ENCODE results near the gene TMEM235. TPM values are rescaled to one million over a fixed set of nuclear protein-coding genes. Genes with fewer than 3 reads are reported as not detected.

Gene TMEM235
- total and polyA plus RNA-seq, 2 experiments from 2014 or later = not detected

DNA sequence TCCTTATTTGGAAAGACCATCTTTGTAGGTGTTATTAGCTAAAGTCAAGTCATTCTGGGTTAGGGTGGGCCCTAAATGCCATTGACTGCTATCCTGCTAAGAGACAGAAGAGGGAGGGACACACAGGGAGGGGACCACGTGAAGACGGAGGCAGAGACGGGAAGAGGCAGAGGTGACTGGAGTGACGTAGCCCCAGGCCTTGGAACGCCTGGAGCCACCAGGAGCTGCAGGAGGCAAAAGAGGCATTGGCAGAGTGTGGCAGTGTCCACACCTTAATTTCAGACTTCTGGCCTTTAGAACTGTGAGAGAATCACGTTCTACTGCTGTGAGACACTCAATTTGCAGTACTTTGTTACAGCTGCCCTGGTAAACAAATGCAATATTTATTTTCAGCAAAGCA, 31.0 kb upstream of the TMEM235 start:
- H3F3A ChIP-seq (replicated peaks; ENCODE audit: low read depth) = no peaks in the 10 kb centered on the region
- H3K4me3 Mint-ChIP-seq = no peak overlapping the region
- no peak overlapping the region for H2AFZ ChIP-seq
- H3K9me3 Mint-ChIP-seq = no peaks in the 10 kb centered on the region; the same call in 2 of the 3 replicates
- H3K27me3 Mint-ChIP-seq (ENCODE audit: insufficient read depth, low read depth, poor library complexity) = peaks cover 11% of the 10 kb centered on the region
- ATAC-seq = no peak
- no peaks in the 10 kb centered on the region for H3K9me2 ChIP-seq (ENCODE audit: insufficient read depth)
- H3K36me3 Mint-ChIP-seq (ENCODE audit: low read depth) = peaks cover 40% of the 10 kb centered on the region
- TF ChIP-seq, protein P1, sequence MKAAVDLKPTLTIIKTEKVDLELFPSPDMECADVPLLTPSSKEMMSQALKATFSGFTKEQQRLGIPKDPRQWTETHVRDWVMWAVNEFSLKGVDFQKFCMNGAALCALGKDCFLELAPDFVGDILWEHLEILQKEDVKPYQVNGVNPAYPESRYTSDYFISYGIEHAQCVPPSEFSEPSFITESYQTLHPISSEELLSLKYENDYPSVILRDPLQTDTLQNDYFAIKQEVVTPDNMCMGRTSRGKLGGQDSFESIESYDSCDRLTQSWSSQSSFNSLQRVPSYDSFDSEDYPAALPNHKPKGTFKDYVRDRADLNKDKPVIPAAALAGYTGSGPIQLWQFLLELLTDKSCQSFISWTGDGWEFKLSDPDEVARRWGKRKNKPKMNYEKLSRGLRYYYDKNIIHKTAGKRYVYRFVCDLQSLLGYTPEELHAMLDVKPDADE (IDR thresholded peaks at IDR 0.05) = no peak
- TF ChIP-seq EZH2 (IDR thresholded peaks at IDR 0.05; ENCODE audit: low read depth, unreplicated experiment) (no peak), ZNF331 (CRISPR knock-in tag; IDR thresholded peaks at IDR 0.05; ENCODE audit: low read depth) (no peak), STAT1 (IDR thresholded peaks at IDR 0.05; ENCODE audit: unreplicated experiment) (no peak), CREB1 (CRISPR knock-in tag; IDR thresholded peaks at IDR 0.05; ENCODE audit: low read depth) (no peak)
- peaks cover 4% of the 10 kb centered on the region; the same call in 1 of the 2 replicates for H3K36me3 ChIP-seq (ENCODE audit: insufficient read depth)
- H3K27me3 ChIP-seq (ENCODE audit: insufficient read depth) = no peaks in the 10 kb centered on the region
- H3K27ac ChIP-seq (ENCODE audit: low read depth) = no peak overlapping the region
- no peak overlapping the region for H3K4me2 ChIP-seq
- DNase-seq (ENCODE audit: low spot score) = no peak
- no peak overlapping the region for H3K27ac Mint-ChIP-seq
- H3K79me2 ChIP-seq (replicated peaks; ENCODE audit: insufficient read depth) = 0 out of 2 replicates have a peak, but pooled peaks cover 5% of the 10 kb centered on the region
- peaks cover 8% of the 10 kb centered on the region; the same call in 1 of the 2 replicates for H4K20me1 ChIP-seq (replicated peaks; ENCODE audit: insufficient read depth)
- peaks cover 28% of the 10 kb centered on the region for H3K4me1 Mint-ChIP-seq
- peaks cover 10% of the 10 kb centered on the region; the same call in 1 of the 2 replicates for H3K4me1 ChIP-seq (ENCODE audit: insufficient read depth)
- H3K4me3 ChIP-seq = no peak overlapping the region

DNA sequence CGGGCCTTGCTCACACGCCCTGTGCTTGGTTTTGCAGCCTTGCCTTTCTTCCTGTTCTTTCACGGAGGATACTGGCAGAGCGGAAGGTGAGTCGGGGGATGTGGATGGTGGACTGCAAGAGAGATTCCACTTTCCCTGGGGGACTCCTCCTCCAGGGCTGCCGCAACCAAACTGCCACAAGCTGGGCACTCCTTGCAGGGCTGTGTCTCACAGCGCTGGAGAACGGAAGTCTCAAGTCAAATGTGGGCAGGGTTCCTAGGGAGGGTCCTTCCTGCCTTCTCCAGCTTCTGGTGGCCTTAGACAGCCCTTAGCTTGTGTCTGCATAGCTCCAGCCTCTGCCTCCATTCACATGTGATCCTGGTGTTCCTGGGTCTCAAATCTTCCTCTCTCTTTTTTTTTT, 28.8 kb upstream of the TMEM235 start:
- Histone ChIP-seq H3K79me2 (replicated peaks; ENCODE audit: insufficient read depth) (no peaks in the 10 kb centered on the region), H3K36me3 (ENCODE audit: insufficient read depth) (no peaks in the 10 kb centered on the region), H3K27ac (ENCODE audit: low read depth) (no peak overlapping the region), H3K4me2 (no peak overlapping the region), H3K4me3 (no peak overlapping the region), H3K27me3 (ENCODE audit: insufficient read depth) (no peaks in the 10 kb centered on the region), H3F3A (replicated peaks; ENCODE audit: low read depth) (no peaks in the 10 kb centered on the region), H4K20me1 (replicated peaks; ENCODE audit: insufficient read depth) (peaks cover 8% of the 10 kb centered on the region), H3K9me2 (ENCODE audit: insufficient read depth) (no peaks in the 10 kb centered on the region), H3K4me1 (ENCODE audit: insufficient read depth) (no peaks in the 10 kb centered on the region; the same call in 1 of the 2 replicates), H2AFZ (no peak overlapping the region)
- H3K9me3 Mint-ChIP-seq = no peaks in the 10 kb centered on the region; the same call in 2 of the 3 replicates
- H3K27ac Mint-ChIP-seq = no peak overlapping the region
- peaks cover 27% of the 10 kb centered on the region for H3K36me3 Mint-ChIP-seq (ENCODE audit: low read depth)
- DNase-seq (ENCODE audit: low spot score) (no peak), ATAC-seq (no peak)
- H3K4me3 Mint-ChIP-seq = no peak overlapping the region
- peaks cover 10% of the 10 kb centered on the region for H3K27me3 Mint-ChIP-seq (ENCODE audit: insufficient read depth, low read depth, poor library complexity)
- H3K4me1 Mint-ChIP-seq = peaks cover 11% of the 10 kb centered on the region
- no peak for TF ChIP-seq NANOG (IDR thresholded peaks at IDR 0.05; ENCODE audit: borderline replicate concordance)
- TF ChIP-seq, protein P2, sequence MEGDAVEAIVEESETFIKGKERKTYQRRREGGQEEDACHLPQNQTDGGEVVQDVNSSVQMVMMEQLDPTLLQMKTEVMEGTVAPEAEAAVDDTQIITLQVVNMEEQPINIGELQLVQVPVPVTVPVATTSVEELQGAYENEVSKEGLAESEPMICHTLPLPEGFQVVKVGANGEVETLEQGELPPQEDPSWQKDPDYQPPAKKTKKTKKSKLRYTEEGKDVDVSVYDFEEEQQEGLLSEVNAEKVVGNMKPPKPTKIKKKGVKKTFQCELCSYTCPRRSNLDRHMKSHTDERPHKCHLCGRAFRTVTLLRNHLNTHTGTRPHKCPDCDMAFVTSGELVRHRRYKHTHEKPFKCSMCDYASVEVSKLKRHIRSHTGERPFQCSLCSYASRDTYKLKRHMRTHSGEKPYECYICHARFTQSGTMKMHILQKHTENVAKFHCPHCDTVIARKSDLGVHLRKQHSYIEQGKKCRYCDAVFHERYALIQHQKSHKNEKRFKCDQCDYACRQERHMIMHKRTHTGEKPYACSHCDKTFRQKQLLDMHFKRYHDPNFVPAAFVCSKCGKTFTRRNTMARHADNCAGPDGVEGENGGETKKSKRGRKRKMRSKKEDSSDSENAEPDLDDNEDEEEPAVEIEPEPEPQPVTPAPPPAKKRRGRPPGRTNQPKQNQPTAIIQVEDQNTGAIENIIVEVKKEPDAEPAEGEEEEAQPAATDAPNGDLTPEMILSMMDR (conservative IDR thresholded peaks at IDR 0.05; ENCODE audit: low read depth in 2 of 2) = no peak
- TF ChIP-seq JUNB (IDR thresholded peaks at IDR 0.05; ENCODE audit: unreplicated experiment) = no peak
- TF ChIP-seq EZH2 (IDR thresholded peaks at IDR 0.05; ENCODE audit: low read depth, unreplicated experiment) = no peak
- TF ChIP-seq STAT1 (IDR thresholded peaks at IDR 0.05; ENCODE audit: unreplicated experiment) = no peak
- TF ChIP-seq POLR2AphosphoS5 (IDR thresholded peaks at IDR 0.05; ENCODE audit: low read depth) = no peak
- no peak for TF ChIP-seq EZH2phosphoT487 (IDR thresholded peaks at IDR 0.05; ENCODE audit: unreplicated experiment)
- TF ChIP-seq CREB1 (CRISPR knock-in tag; IDR thresholded peaks at IDR 0.05; ENCODE audit: low read depth) = no peak
- TF ChIP-seq, protein P3, sequence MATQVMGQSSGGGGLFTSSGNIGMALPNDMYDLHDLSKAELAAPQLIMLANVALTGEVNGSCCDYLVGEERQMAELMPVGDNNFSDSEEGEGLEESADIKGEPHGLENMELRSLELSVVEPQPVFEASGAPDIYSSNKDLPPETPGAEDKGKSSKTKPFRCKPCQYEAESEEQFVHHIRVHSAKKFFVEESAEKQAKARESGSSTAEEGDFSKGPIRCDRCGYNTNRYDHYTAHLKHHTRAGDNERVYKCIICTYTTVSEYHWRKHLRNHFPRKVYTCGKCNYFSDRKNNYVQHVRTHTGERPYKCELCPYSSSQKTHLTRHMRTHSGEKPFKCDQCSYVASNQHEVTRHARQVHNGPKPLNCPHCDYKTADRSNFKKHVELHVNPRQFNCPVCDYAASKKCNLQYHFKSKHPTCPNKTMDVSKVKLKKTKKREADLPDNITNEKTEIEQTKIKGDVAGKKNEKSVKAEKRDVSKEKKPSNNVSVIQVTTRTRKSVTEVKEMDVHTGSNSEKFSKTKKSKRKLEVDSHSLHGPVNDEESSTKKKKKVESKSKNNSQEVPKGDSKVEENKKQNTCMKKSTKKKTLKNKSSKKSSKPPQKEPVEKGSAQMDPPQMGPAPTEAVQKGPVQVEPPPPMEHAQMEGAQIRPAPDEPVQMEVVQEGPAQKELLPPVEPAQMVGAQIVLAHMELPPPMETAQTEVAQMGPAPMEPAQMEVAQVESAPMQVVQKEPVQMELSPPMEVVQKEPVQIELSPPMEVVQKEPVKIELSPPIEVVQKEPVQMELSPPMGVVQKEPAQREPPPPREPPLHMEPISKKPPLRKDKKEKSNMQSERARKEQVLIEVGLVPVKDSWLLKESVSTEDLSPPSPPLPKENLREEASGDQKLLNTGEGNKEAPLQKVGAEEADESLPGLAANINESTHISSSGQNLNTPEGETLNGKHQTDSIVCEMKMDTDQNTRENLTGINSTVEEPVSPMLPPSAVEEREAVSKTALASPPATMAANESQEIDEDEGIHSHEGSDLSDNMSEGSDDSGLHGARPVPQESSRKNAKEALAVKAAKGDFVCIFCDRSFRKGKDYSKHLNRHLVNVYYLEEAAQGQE (IDR thresholded peaks at IDR 0.05; ENCODE audit: unreplicated experiment) = no peak
- TF ChIP-seq ZNF331 (CRISPR knock-in tag; IDR thresholded peaks at IDR 0.05; ENCODE audit: low read depth) = no peak
- TF ChIP-seq, protein P1 (IDR thresholded peaks at IDR 0.05) = no peak
